GM19455 (cell line): ENCODE results near the gene PCSK1.
"Not testable (repeated sequence)": the region's sequence is repeated elsewhere in the genome, so short reads cannot be mapped to it uniquely, and the experiment has no call there.

Experiments
- ATAC-seq: cut with Tn5 transposase; IDR thresholded peaks from one replicate; pipeline ENCODE4 v1.9.1; 2021; ENCODE audit not compliant: unreplicated experiment

Gene PCSK1

GRCh38 chr5:96374653-96375052, 58.4 kb downstream of the PCSK1 start:
- peak; percentile 81 for ATAC-seq

GRCh38 chr5:96373381-96373733, 59.7 kb downstream of the PCSK1 start:
- no peak for ATAC-seq

GRCh38 chr5:96372726-96373380, 60.2 kb downstream of the PCSK1 start:
- ATAC-seq = no peak

- ATAC-seq = no peak
These were observed 62.1 kb downstream of the PCSK1 start for GRCh38 chr5:96370976-96371375.

- not testable (repeated sequence) for ATAC-seq
These were observed 65.7 kb downstream of the PCSK1 start for GRCh38 chr5:96367337-96367736.

- ATAC-seq = no peak
These were observed 78.8 kb downstream of the PCSK1 start for GRCh38 chr5:96354237-96354636.

GRCh38 chr5:96353220-96353619, 79.8 kb downstream of the PCSK1 start:
- no peak for ATAC-seq

GRCh38 chr5:96350678-96351077, 82.4 kb downstream of the PCSK1 start:
- no peak for ATAC-seq

- ATAC-seq = no peak
These were observed 84.5 kb downstream of the PCSK1 start for GRCh38 chr5:96348536-96348935.

- ATAC-seq = no peak
These were observed 85.4 kb downstream of the PCSK1 start for GRCh38 chr5:96347502-96348292.

- ATAC-seq = peak; percentile 86
These were observed 88.1 kb downstream of the PCSK1 start for GRCh38 chr5:96344678-96345577.

- ATAC-seq = no peak
These were observed 90.0 kb downstream of the PCSK1 start for GRCh38 chr5:96343094-96343493.

- ATAC-seq = no peak
These were observed 90.5 kb downstream of the PCSK1 start for GRCh38 chr5:96342581-96342980.
